SK-N-SH treated with all-trans-retinoic acid at 6 μM for 48 hours (cell line): ENCODE results near the gene SMOC2.

ENCODE experiments used
- ARNTL ChIP-seq: fragments of 450-650 bp; formaldehyde crosslinking; IDR thresholded peaks from 2 replicates; pipeline ENCODE4 v1.5.0; 2020; ENCODE audit warnings: low read depth, mild to moderate bottlenecking, moderate library complexity, borderline replicate concordance
- CSDC2 ChIP-seq: fragments of 250-450 bp; sonication (Bioruptor Pico); IDR thresholded peaks from 2 replicates; pipeline ENCODE4 v1.5.0; 2020; ENCODE audit warnings: mild to moderate bottlenecking, moderate library complexity
- CSRNP3 ChIP-seq: fragments of 250-450 bp; sonication (Bioruptor Pico); IDR thresholded peaks from 2 replicates; pipeline ENCODE4 v1.5.1; 2021; ENCODE audit warnings: mild to moderate bottlenecking, moderate library complexity
- ISL1 ChIP-seq: fragments of 250-450 bp; sonication (Bioruptor Pico); IDR thresholded peaks from 2 replicates; pipeline ENCODE4 v2.1.2; 2022; ENCODE audit warnings: mild to moderate bottlenecking, moderate library complexity
- PATZ1 ChIP-seq: fragments of 250-450 bp; sonication (Bioruptor Pico); IDR thresholded peaks from 2 replicates; pipeline ENCODE4 v1.8.0; 2020; ENCODE audit warnings: mild to moderate bottlenecking, moderate library complexity, borderline replicate concordance
- POU6F1 ChIP-seq: fragments of 250-450 bp; sonication (Bioruptor Pico); IDR thresholded peaks from 2 replicates; pipeline ENCODE4 v1.8.0; 2021; ENCODE audit warnings: low read depth, mild to moderate bottlenecking, moderate library complexity, borderline replicate concordance
- RARB ChIP-seq: fragments of 250-450 bp; sonication (Bioruptor Pico); IDR thresholded peaks from 2 replicates; pipeline ENCODE4 v1.8.0; 2021; ENCODE audit warnings: mild to moderate bottlenecking, moderate library complexity
- SNAI2 ChIP-seq: fragments of 250-450 bp; sonication (Bioruptor Pico); IDR thresholded peaks from 2 replicates; pipeline ENCODE4 v1.5.0; 2020; ENCODE audit warnings: mild to moderate bottlenecking, moderate library complexity
- TCF4 ChIP-seq: fragments of 250-450 bp; sonication (Bioruptor Pico); IDR thresholded peaks from 2 replicates; pipeline ENCODE4 v1.8.0; 2021; ENCODE audit warnings: mild to moderate bottlenecking, moderate library complexity, borderline replicate concordance
- TOX ChIP-seq: fragments of 250-450 bp; sonication (Bioruptor Pico); IDR thresholded peaks from 2 replicates; pipeline ENCODE4 v1.8.0; 2021; ENCODE audit warnings: mild to moderate bottlenecking, moderate library complexity, borderline replicate concordance
- TSHZ2 ChIP-seq: fragments of 250-450 bp; sonication (Bioruptor Pico); IDR thresholded peaks from 2 replicates; pipeline ENCODE4 v1.5.0; 2020; ENCODE audit warnings: mild to moderate bottlenecking, moderate library complexity
- ZFP3 ChIP-seq: fragments of 250-450 bp; sonication (Bioruptor Pico); IDR thresholded peaks from 2 replicates; pipeline ENCODE4 v1.5.0; 2020; ENCODE audit warnings: mild to moderate bottlenecking, moderate library complexity
- ZNF565 ChIP-seq: fragments of 450-650 bp; formaldehyde crosslinking; conservative IDR thresholded peaks from 2 replicates; pipeline ENCODE4 v1.5.0; 2020; ENCODE audit warnings: low read depth, mild to moderate bottlenecking, moderate library complexity
- ZNF8 ChIP-seq: fragments of 450-650 bp; formaldehyde crosslinking; IDR thresholded peaks from 2 replicates; pipeline ENCODE4 v1.5.0; 2020; ENCODE audit warnings: mild to moderate bottlenecking, moderate library complexity

GRCh38 chr6:168437751-168438150 is 3.2 kb upstream of the SMOC2 start:
- TF ChIP-seq ZNF8 (CRISPR knock-in tag) = no peak
- TF ChIP-seq RARB (CRISPR knock-in tag) = no peak
- no peak for TF ChIP-seq POU6F1 (CRISPR knock-in tag)
- no peak for TF ChIP-seq TCF4
- no peak for TF ChIP-seq TSHZ2 (CRISPR knock-in tag)
- no peak for TF ChIP-seq ZFP3 (CRISPR knock-in tag)
- no peak for TF ChIP-seq CSDC2
- TF ChIP-seq ISL1 (CRISPR knock-in tag) = no peak
- TF ChIP-seq ZNF565 (CRISPR knock-in tag) = no peak
- no peak for TF ChIP-seq CSRNP3 (CRISPR knock-in tag)
- TF ChIP-seq TOX (CRISPR knock-in tag) = no peak
- no peak for TF ChIP-seq ARNTL (CRISPR knock-in tag)
- TF ChIP-seq SNAI2 = no peak
- no peak for TF ChIP-seq PATZ1 (CRISPR knock-in tag)
